K562 (cell line): ENCODE measurements around the gene GBP1.

Experiments
- ETV6 ChIP-seq, 3 experiments: fragments of 150-350 bp in 1 of 3; sonication (generic) in 1 of 3; formaldehyde crosslinking in 1 of 3; IDR thresholded peaks; 2 replicates each; pipeline versions ENCODE4 v1.6.1 to v1.8.0; 2014 to 2022; ENCODE audit warnings: borderline replicate concordance in 2 of 3, low read depth in 2 of 3, antibody characterized with exemption in 1 of 3, low read length in 1 of 3, mild to moderate bottlenecking in 1 of 3, missing genetic modification reagents in 1 of 3
- SPI1 ChIP-seq: IDR thresholded peaks from 2 replicates; pipeline ENCODE4 v1.6.1; 2011; ENCODE audit warnings: low read depth, low read length, control low read depth, borderline replicate concordance
- TCF7 ChIP-seq: sonication (generic); IDR thresholded peaks from 2 replicates; pipeline ENCODE4 v1.6.1; 2016; ENCODE audit warnings: antibody characterized with exemption, borderline replicate concordance
- ZC3H11A ChIP-seq: IDR thresholded peaks from 2 replicates; pipeline ENCODE4 v1.6.1; 2012; ENCODE audit warnings: low read depth, low read length, improper control_type of control experiment
- ZKSCAN1 ChIP-seq: fragments of 150-350 bp; IDR thresholded peaks from 2 replicates; pipeline ENCODE4 v1.6.1; 2016; ENCODE audit warnings: low read depth, low read length
- ZKSCAN3 ChIP-seq: fragments of 250-450 bp; sonication (Bioruptor Pico); IDR thresholded peaks from 2 replicates; pipeline ENCODE4 v1.4.0; 2020
- ZNF133 ChIP-seq: fragments of 250-450 bp; sonication (Bioruptor Pico); IDR thresholded peaks from 2 replicates; pipeline ENCODE4 v1.4.0; 2020; ENCODE audit warnings: mild to moderate bottlenecking
- TF ChIP-seq, protein P1 (sequence below): fragments of 200-800 bp; sonication (Bioruptor generic); IDR thresholded peaks from 2 replicates; pipeline ENCODE4 v1.6.1; 2017; ENCODE audit warnings: missing genetic modification characterization, missing compliant biosample characterization
- TF ChIP-seq, protein P2 (sequence below), 3 experiments: IDR thresholded peaks in 2 of 3; conservative IDR thresholded peaks in 1 of 3; 2 replicates each; pipeline ENCODE4 v1.5.1; 2011 to 2012; ENCODE audit warnings: low read length in 3 of 3, mild to moderate bottlenecking in 3 of 3, control low read depth in 2 of 3, improper control_type of control experiment in 1 of 3, inconsistent platforms in 1 of 3, low read depth in 1 of 3, mixed read lengths in 1 of 3, moderate library complexity in 1 of 3; ENCODE audit not compliant: insufficient read depth in 2 of 3
- TF ChIP-seq, protein P3 (sequence below): fragments of 250-450 bp; sonication (Bioruptor Pico); IDR thresholded peaks from 2 replicates; pipeline ENCODE4 v1.5.1; 2021; ENCODE audit warnings: mild to moderate bottlenecking

DNA sequence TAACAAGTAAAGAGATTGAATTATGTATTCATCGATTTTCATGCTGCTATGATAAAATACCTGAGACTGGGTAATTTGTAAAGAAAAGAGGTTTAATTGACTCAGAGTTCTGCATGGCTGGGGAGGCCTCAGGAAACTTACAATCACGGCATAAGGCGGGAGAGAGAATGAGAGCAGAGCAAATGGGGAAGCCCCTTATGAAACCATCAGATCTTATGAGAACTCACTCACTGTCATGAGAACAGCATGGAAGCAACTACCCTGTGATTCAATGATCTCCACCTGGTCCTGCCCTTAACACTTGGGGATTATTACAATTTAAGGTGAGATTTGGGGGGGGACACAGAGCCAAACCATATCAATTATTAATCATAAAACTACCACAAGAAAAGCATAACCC is 39.1 kb downstream of the GBP1 start:
- TF ChIP-seq, protein P1, sequence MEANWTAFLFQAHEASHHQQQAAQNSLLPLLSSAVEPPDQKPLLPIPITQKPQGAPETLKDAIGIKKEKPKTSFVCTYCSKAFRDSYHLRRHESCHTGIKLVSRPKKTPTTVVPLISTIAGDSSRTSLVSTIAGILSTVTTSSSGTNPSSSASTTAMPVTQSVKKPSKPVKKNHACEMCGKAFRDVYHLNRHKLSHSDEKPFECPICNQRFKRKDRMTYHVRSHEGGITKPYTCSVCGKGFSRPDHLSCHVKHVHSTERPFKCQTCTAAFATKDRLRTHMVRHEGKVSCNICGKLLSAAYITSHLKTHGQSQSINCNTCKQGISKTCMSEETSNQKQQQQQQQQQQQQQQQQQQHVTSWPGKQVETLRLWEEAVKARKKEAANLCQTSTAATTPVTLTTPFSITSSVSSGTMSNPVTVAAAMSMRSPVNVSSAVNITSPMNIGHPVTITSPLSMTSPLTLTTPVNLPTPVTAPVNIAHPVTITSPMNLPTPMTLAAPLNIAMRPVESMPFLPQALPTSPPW (CRISPR knock-in tag): no peak
- TF ChIP-seq ETV6 (IDR thresholded peaks at IDR 0.05; ENCODE audit: borderline replicate concordance in 1 of 2, low read depth in 2 of 2, low read length in 1 of 2): no peak
- TF ChIP-seq ETV6 (CRISPR knock-in tag; IDR thresholded peaks at IDR 0.05; ENCODE audit: borderline replicate concordance): no peak
- TF ChIP-seq ZKSCAN1: no peak
- TF ChIP-seq, protein P2, sequence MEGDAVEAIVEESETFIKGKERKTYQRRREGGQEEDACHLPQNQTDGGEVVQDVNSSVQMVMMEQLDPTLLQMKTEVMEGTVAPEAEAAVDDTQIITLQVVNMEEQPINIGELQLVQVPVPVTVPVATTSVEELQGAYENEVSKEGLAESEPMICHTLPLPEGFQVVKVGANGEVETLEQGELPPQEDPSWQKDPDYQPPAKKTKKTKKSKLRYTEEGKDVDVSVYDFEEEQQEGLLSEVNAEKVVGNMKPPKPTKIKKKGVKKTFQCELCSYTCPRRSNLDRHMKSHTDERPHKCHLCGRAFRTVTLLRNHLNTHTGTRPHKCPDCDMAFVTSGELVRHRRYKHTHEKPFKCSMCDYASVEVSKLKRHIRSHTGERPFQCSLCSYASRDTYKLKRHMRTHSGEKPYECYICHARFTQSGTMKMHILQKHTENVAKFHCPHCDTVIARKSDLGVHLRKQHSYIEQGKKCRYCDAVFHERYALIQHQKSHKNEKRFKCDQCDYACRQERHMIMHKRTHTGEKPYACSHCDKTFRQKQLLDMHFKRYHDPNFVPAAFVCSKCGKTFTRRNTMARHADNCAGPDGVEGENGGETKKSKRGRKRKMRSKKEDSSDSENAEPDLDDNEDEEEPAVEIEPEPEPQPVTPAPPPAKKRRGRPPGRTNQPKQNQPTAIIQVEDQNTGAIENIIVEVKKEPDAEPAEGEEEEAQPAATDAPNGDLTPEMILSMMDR (IDR thresholded peaks at IDR 0.05 in 2 of 3, conservative IDR thresholded peaks at IDR 0.05 in 1 of 3; ENCODE audit: insufficient read depth in 2 of 3, low read depth in 1 of 3, low read length in 3 of 3): no peak
- TF ChIP-seq SPI1: no peak
- TF ChIP-seq ZKSCAN3: no peak
- TF ChIP-seq TCF7: no peak
- TF ChIP-seq ZC3H11A: no peak
- TF ChIP-seq ZNF133 (CRISPR knock-in tag): no peak
- TF ChIP-seq, protein P3, sequence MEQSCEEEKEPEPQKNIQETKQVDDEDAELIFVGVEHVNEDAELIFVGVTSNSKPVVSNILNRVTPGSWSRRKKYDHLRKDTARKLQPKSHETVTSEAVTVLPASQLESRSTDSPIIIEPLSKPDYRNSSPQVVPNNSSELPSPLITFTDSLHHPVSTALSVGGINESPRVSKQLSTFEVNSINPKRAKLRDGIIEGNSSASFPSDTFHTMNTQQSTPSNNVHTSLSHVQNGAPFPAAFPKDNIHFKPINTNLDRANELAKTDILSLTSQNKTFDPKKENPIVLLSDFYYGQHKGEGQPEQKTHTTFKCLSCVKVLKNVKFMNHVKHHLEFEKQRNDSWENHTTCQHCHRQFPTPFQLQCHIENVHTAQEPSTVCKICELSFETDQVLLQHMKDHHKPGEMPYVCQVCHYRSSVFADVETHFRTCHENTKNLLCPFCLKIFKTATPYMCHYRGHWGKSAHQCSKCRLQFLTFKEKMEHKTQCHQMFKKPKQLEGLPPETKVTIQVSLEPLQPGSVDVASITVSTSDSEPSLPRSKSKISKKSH (CRISPR knock-in tag): no peak
